PC-3 (cell line): ENCODE measurements around the gene MLF2. TPM values are rescaled to one million over a fixed set of nuclear protein-coding genes. Genes with fewer than 3 reads are reported as not detected.

Experiments
- ATAC-seq: fragments of 200-7000 bp; cut with Tn5 transposase; 2 replicates; pipeline ENCODE4 v1.9.1; 2020; ENCODE audit warnings: mild to moderate bottlenecking, moderate library complexity
- BruUV-seq: library from RNA; stranded (reverse); fragments of 400-500 nt; replicated peaks from 2 replicates; lab custom pipeline; 2021; lab: Mats Ljungman, UMichigan
- CTCF ChIA-PET: fragments of 300-600 bp; sonication (Branson Sonifier 250); formaldehyde crosslinking; loops from one replicate; lab custom pipeline; 2022; ENCODE audit warnings: antibody characterized with exemption; lab: Charles Lee
- POLR2A ChIA-PET: fragments of 300-600 bp; sonication (Branson Sonifier 250); formaldehyde crosslinking; loops from one replicate; lab custom pipeline; 2022; ENCODE audit warnings: antibody characterized with exemption; ENCODE audit not compliant: unreplicated experiment; lab: Charles Lee
- DNase-seq: peaks from one replicate; pipeline ENCODE4 v3.0.0-alpha.2; 2015
- H2AFZ ChIP-seq: fragments of 300-600 bp; sonication (generic); 2 replicates; pipeline ENCODE4 v1.6.0; 2016; ENCODE audit warnings: antibody characterized with exemption, low read length
- H3F3A ChIP-seq: fragments of 300-600 bp; sonication (generic); one replicate; pipeline ENCODE4 v1.6.0; 2017; ENCODE audit warnings: antibody characterized with exemption, low read length, control low read depth, mild to moderate bottlenecking; ENCODE audit not compliant: unreplicated experiment
- H3K27ac ChIP-seq: fragments of 300-600 bp; sonication (generic); 2 replicates; pipeline ENCODE4 v1.5.1; 2016; ENCODE audit warnings: mild to moderate bottlenecking, low read length
- H3K27me3 ChIP-seq: fragments of 300-600 bp; sonication (generic); 2 replicates; pipeline ENCODE4 v1.6.1; 2016; ENCODE audit warnings: low read length, mixed read lengths
- H3K36me3 ChIP-seq: fragments of 300-600 bp; sonication (generic); 2 replicates; pipeline ENCODE4 v1.6.1; 2016; ENCODE audit warnings: low read depth, mixed run types, low read length, mixed read lengths
- H3K4me1 ChIP-seq: fragments of 300-600 bp; sonication (generic); 2 replicates; pipeline ENCODE4 v1.5.1; 2016; ENCODE audit warnings: low read length; ENCODE audit not compliant: insufficient read depth
- H3K4me2 ChIP-seq: fragments of 300-600 bp; sonication (generic); 2 replicates; pipeline ENCODE4 v1.6.0; 2016; ENCODE audit warnings: low read length
- H3K4me3 ChIP-seq: fragments of 300-600 bp; sonication (generic); 2 replicates; pipeline ENCODE4 v1.5.1; 2016; ENCODE audit warnings: mild to moderate bottlenecking, low read length, mixed read lengths
- H3K79me2 ChIP-seq: fragments of 300-600 bp; sonication (generic); 2 replicates; pipeline ENCODE4 v1.6.1; 2017; ENCODE audit warnings: low read length, mixed read lengths
- H3K9ac ChIP-seq: fragments of 300-600 bp; sonication (generic); 2 replicates; pipeline ENCODE4 v1.6.0; 2016; ENCODE audit warnings: mild to moderate bottlenecking, low read length
- H3K9me2 ChIP-seq: fragments of 300-600 bp; sonication (generic); replicated peaks from 2 replicates; pipeline ENCODE4 v1.6.1; 2016; ENCODE audit warnings: mixed run types, low read length, mixed read lengths
- H3K9me3 ChIP-seq: fragments of 300-600 bp; sonication (generic); 2 replicates; pipeline ENCODE4 v1.6.1; 2016; ENCODE audit warnings: low read length, mixed read lengths
- H4K20me1 ChIP-seq: fragments of 300-600 bp; sonication (generic); 2 replicates; pipeline ENCODE4 v1.6.1; 2016; ENCODE audit warnings: low read length, mixed read lengths
- CTCF ChIP-seq: fragments of 300-600 bp; sonication (generic); conservative IDR thresholded peaks from 2 replicates; pipeline ENCODE4 v1.5.1; 2017; ENCODE audit warnings: antibody characterized with exemption, low read depth, mild to moderate bottlenecking, low read length
- EZH2 ChIP-seq: fragments of 300-600 bp; sonication (generic); IDR thresholded peaks from one replicate; pipeline ENCODE4 v1.6.1; 2017; ENCODE audit warnings: antibody characterized with exemption, mild to moderate bottlenecking, low read length; ENCODE audit not compliant: unreplicated experiment
- EZH2phosphoT487 ChIP-seq: fragments of 300-600 bp; sonication (generic); IDR thresholded peaks from 2 replicates; pipeline ENCODE4 v1.6.1; 2018; ENCODE audit warnings: mild to moderate bottlenecking, antibody characterized with exemption, low read length, borderline replicate concordance
- intact Hi-C: fragments of 100-400 bp; cut with micrococcal nuclease; formaldehyde crosslinking; loops from 2 replicates; pipeline ENCODE4 v1.9.0; 2023
- total RNA-seq: library from RNA; depleted of rRNA; stranded (reverse); fragments of >200 nt; gene quantifications from 2 replicates; pipeline ENCODE4 v1.2.3, GENCODE V29; 2014

The MLF2 gene
- total RNA-seq, 1 experiment from 2014 or later = 222 TPM

GRCh38 chr12:6786416-6787094, 33.6 kb upstream of the MLF2 start:
- intact Hi-C loops = no loop called here
- no peaks in the 10 kb centered on the region for H3K9me3 ChIP-seq
- no peaks in the 10 kb centered on the region for H3K9me2 ChIP-seq
- no peak overlapping the region for H3K27ac ChIP-seq
- CTCF ChIA-PET = no interaction called here
- BruUV-seq = no TSS peak
- DNase-seq (no peak), ATAC-seq (no peak)
- H3K27me3 ChIP-seq = no peaks in the 10 kb centered on the region
- no peaks in the 10 kb centered on the region for H3K79me2 ChIP-seq
- no peaks in the 10 kb centered on the region for H3K36me3 ChIP-seq
- H3K4me1 ChIP-seq = no peaks in the 10 kb centered on the region
- no peak overlapping the region for H3K9ac ChIP-seq
- H3K4me2 ChIP-seq = no peak overlapping the region
- no peak overlapping the region for H3K4me3 ChIP-seq
- no peak overlapping the region for H2AFZ ChIP-seq
- POLR2A ChIA-PET = no interaction called here
- TF ChIP-seq EZH2 (no peak), EZH2phosphoT487 (no peak), CTCF (no peak)
- H3F3A ChIP-seq = no peaks in the 10 kb centered on the region
- no peaks in the 10 kb centered on the region for H4K20me1 ChIP-seq

GRCh38 chr12:6784761-6785160, 31.8 kb upstream of the MLF2 start:
- Histone ChIP-seq H3K4me2 (no peak overlapping the region), H2AFZ (no peak overlapping the region), H3F3A (no peaks in the 10 kb centered on the region), H3K9me3 (no peaks in the 10 kb centered on the region), H3K79me2 (no peaks in the 10 kb centered on the region), H3K9ac (no peak overlapping the region), H4K20me1 (no peaks in the 10 kb centered on the region), H3K4me3 (no peak overlapping the region), H3K27ac (no peak overlapping the region), H3K4me1 (no peaks in the 10 kb centered on the region), H3K36me3 (no peaks in the 10 kb centered on the region), H3K27me3 (no peaks in the 10 kb centered on the region), H3K9me2 (no peaks in the 10 kb centered on the region)
- ATAC-seq = no peak
- BruUV-seq = no TSS peak
- intact Hi-C loops = no loop called here
- TF ChIP-seq EZH2 (no peak), CTCF (no peak), EZH2phosphoT487 (no peak)
- CTCF ChIA-PET = no interaction called here
- POLR2A ChIA-PET = no interaction called here
- DNase-seq = no peak

GRCh38 chr12:6784296-6784695, 31.4 kb upstream of the MLF2 start:
- Histone ChIP-seq H3K27me3 (no peaks in the 10 kb centered on the region), H2AFZ (no peak overlapping the region), H3K9ac (no peak overlapping the region), H3K79me2 (no peaks in the 10 kb centered on the region), H3K27ac (no peak overlapping the region), H3K4me3 (no peak overlapping the region), H3K4me2 (no peak overlapping the region), H3K9me3 (no peaks in the 10 kb centered on the region), H4K20me1 (no peaks in the 10 kb centered on the region), H3K36me3 (no peaks in the 10 kb centered on the region), H3K4me1 (no peaks in the 10 kb centered on the region), H3F3A (no peaks in the 10 kb centered on the region), H3K9me2 (no peaks in the 10 kb centered on the region)
- DNase-seq (no peak), ATAC-seq (no peak)
- intact Hi-C loops = no loop called here
- ChIA-PET POLR2A (no interaction called here), CTCF (no interaction called here)
- no peak for TF ChIP-seq EZH2
- no peak for TF ChIP-seq EZH2phosphoT487
- TF ChIP-seq CTCF = no peak
- no TSS peak for BruUV-seq
